ENCODE data around the gene ADARB1.
A peak's percentile ranks its signal among the peaks of the same experiment; 100 is the strongest.

ADARB1 gene

DNA sequence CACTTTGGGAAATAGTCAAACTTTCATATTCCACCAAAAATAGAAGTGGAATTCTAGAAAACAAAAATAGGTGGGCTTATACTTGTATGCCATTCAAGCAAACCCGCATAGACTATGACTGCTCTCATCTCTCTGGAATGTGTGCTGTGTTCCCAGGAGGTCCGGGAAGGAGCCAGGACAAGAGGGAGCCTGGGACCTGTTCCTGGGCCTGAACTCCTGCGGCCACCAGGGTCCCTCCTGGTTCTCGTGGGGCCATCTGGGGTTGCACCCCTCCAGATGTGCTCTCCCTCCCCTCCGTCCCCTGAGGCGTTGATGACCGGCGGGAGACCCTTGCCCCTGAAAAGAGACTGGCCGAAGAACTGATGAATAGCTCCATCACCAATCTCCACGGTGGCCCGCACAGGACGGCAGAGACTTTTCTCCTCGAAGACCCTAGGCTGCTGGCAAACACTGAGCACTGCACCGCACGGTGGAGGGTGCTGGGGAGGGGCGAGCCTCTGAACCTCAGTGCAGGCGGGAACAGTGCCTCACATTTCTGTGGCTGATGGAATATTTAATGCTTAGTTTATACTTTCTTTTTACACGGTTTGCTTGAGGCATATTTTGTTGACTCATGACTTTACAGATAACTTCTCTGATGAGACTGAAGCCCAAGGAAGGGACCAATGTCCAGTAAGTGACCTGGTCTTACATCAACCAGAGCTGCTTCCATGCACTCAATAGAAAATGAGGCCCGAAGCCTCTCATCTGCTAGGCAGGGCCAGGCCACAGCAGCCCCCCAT is 9.6 kb upstream of the ADARB1 start:
- TF ChIP-seq, protein P1, sequence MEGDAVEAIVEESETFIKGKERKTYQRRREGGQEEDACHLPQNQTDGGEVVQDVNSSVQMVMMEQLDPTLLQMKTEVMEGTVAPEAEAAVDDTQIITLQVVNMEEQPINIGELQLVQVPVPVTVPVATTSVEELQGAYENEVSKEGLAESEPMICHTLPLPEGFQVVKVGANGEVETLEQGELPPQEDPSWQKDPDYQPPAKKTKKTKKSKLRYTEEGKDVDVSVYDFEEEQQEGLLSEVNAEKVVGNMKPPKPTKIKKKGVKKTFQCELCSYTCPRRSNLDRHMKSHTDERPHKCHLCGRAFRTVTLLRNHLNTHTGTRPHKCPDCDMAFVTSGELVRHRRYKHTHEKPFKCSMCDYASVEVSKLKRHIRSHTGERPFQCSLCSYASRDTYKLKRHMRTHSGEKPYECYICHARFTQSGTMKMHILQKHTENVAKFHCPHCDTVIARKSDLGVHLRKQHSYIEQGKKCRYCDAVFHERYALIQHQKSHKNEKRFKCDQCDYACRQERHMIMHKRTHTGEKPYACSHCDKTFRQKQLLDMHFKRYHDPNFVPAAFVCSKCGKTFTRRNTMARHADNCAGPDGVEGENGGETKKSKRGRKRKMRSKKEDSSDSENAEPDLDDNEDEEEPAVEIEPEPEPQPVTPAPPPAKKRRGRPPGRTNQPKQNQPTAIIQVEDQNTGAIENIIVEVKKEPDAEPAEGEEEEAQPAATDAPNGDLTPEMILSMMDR (IDR thresholded peaks at IDR 0.05) = no peak
- Histone ChIP-seq H3K4me3 (peak overlapping the region; percentile 41), H3K27ac (peak overlapping the region; percentile 77 to 92)
- no peak for DNase-seq (ENCODE audit: low spot score)

DNA sequence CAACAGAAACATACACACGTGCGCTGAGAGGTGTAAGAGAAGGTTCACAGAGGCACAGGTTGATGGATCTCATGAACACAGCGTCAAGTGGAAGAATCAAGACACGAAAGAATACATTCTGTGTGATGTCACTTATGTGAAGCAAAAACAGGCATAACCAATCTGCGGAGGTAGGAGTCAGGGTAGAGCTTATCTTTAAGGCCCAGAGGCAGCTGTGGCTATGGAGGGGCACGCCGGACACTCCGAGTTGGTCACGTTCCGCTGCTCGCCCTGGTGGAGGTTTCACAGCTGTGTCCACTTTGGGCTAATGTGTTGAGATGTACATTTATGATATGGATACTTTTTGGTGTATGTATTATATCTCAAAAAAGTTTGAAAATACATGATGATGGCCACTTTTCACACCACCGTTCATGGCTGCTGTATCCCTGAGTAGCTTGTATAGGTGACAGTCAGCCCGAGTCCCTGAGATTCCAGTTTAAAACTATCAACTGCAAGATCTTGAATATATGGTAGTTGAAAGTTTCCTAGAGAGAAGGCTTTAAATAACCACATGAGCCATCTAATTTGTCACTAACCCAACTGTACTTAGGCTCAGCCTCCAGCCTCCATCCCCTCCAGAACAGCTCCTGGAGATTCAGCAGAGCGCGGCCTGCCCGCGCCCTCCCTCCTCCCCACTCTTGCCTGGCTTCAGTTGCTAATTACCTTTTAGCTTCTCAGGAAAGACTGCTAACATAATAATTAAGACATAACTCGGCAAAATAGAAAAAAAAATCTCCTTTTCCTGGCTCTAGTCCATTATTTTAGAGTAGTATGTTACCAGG is 6.7 kb upstream of the ADARB1 start:
- Histone ChIP-seq H3K4me3 (no peak overlapping the region), H3K27ac (no peak overlapping the region)
- DNase-seq (ENCODE audit: low spot score) = no peak
- TF ChIP-seq, protein P1 (IDR thresholded peaks at IDR 0.05) = no peak

DNA sequence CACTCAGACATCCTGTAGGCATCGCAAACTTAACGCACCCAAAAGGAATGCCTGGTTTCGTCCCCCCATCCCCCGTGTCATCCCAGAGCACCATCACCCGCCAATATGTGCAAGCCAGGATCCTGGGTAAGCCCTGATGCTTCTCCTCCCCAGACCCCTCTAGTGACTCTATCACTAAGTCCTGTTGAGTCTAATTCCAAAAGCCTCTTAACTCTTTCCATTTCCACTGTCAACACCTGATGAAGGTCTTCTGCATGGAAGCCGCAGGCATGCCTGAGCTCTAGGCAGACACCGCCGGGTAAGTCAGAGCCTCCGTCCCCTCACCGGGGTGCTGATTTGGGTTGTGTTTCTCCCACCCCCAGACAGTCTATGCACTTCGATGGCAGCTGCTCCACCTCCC is 5.3 kb upstream of the ADARB1 start:
- Histone ChIP-seq H3K4me3 (no peak overlapping the region), H3K27ac (no peak overlapping the region)
- DNase-seq (ENCODE audit: low spot score) = no peak

DNA sequence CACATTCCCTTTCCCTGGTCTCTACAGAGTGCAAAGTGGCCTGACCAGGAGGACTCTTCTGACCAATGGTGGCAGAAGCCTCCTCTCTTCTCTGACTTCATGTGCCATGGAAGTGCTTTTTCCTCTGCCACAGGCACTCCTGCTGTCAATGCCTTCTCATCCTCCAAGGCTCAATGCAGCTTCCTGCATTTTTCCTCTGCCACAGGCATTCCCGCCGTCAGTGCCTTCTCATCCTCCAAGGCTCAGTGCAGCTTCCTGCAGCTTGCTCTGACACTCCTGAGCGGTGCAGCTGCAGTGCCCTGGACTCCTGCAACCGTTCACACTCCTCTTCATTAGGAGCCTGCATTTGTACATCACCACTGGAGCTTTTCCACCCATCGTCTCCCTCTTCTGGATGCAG is 4.7 kb upstream of the ADARB1 start:
- no peak for DNase-seq (ENCODE audit: low spot score)
- TF ChIP-seq, protein P1 (IDR thresholded peaks at IDR 0.05) = no peak
- H3K27ac ChIP-seq = no peak overlapping the region
- no peak overlapping the region for H3K4me3 ChIP-seq

More for the DNA sequence above, 5.3 kb upstream of the ADARB1 start:
- TF ChIP-seq, protein P1 (IDR thresholded peaks at IDR 0.05) = no peak

DNA sequence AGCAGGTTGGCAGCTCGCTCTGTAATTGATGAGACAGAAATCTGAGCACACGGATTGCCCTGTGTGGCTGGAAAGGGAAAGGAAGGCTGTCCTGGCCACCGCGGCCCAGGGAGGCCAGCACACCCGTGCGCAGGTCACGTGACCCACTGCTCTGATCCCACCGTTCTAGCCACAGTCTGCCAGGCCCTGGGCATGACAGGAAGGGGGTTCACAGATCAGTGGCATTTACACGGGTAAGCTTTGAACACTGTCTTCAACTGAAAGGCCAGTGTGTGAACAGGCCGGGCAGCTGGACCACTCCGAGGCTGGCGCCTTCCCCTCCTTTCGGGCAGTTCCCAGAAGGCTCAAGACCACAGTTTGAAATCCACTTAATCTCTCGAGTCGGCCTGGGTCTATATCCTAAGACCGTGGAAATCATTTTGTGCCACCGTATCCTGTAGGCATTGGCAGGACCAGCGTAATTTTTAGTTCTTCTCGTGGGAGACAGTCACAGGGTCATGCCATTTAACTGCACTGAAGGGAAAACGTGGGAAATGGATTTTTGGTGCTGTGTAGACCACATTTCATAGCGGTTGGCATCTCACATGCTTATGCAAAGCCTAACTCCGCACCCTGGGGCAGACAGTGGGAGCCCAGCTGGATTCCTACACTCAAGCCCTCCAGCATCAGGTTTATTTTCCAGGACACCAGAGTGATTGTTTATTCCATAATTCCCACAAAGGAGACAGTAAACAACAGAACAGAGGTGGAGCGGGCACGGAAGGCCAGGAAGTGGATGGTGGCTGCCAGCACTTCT is 3.1 kb upstream of the ADARB1 start:
- no peak overlapping the region for H3K27ac ChIP-seq
- no peak overlapping the region for H3K4me3 ChIP-seq
- TF ChIP-seq, protein P1 (IDR thresholded peaks at IDR 0.05) = no peak
- no peak for DNase-seq (ENCODE audit: low spot score)

DNA sequence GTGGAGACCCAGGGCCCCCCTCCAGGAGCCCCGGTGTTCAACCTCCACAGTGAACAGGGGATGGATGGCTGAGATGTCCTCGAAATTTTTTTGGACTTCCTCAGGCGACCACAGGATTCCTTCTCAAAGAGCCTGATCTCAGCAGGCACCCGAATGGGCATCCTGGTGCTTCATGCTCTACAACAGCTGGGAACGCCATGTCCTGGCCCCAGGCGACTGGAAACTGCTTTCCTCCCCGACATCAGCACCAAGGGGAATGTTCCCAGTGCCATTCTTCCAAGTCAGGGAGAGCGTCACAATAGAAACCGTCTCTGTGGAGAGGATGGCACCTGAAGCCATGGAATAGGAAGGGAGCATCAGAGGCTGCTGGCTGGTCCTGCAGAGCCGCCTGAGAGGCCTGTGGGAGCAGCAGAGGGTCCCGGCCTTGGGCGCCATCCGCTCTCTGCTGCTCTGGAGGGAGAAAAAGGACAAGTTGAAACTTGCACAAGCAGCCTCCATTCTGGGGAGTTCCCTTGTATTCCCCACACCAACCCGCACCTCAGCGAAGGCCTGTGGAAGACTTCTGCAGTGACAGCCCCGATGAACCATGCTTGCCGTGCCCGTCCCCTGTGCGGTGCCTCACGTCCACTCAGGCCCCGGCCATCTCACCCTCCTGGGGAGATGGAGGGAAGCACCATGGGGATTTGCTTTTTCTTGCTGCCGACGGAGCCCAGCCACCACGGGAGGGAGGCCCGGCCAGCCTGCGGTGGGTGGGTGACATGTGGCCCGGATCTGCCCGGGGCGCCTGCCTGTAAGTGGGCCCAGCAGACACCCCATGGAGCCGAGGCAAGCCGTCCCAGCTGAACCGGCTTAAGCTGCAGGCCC is 2.3 kb upstream of the ADARB1 start:
- no peak overlapping the region for H3K4me3 ChIP-seq
- TF ChIP-seq, protein P1 (IDR thresholded peaks at IDR 0.05) = no peak
- H3K27ac ChIP-seq = no peak overlapping the region
- DNase-seq (ENCODE audit: low spot score) = no peak
